Hepatocyte (in vitro differentiated cells): ENCODE data around the gene CAMK1.

Experiments used
- EZH2 ChIP-seq: fragments of 200-600 bp; sonication (generic); IDR thresholded peaks from 2 replicates; pipeline ENCODE4 v1.6.1; 2016; ENCODE audit warnings: antibody characterized with exemption, mild to moderate bottlenecking, borderline replicate concordance
- TF ChIP-seq, protein P1 (sequence below): fragments of 200-600 bp; sonication (generic); IDR thresholded peaks from 2 replicates; pipeline ENCODE4 v1.5.1; 2016; ENCODE audit warnings: antibody characterized with exemption, mild to moderate bottlenecking; ENCODE audit not compliant: poor library complexity

DNA sequence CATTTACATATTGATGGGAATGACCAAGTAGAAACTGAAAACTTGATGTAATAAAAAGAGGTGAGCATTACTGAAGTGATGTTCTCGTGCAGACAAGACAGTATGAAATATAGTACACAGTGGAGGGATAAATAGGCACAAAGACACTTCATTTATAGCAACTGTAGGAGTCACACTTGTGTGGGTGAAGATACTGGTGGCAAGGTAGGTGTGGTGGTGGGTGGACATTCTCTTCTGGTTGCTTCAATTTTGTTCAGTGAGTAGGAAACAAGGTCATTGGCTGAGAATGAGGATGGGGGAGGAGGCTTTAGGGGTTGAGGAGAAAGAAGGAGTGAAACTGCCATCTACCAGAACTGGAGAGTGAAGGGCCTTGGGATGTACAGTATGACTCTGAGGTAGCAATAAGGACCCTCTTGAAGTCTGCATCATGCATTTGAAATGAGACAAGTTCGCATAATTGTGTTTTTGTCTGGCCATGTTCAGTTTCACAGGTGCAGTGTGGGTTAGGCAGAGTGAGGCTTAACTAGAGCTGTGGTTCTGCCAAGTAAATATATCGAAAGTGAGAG, 59.5 kb downstream of the CAMK1 start:
- TF ChIP-seq, protein P1, sequence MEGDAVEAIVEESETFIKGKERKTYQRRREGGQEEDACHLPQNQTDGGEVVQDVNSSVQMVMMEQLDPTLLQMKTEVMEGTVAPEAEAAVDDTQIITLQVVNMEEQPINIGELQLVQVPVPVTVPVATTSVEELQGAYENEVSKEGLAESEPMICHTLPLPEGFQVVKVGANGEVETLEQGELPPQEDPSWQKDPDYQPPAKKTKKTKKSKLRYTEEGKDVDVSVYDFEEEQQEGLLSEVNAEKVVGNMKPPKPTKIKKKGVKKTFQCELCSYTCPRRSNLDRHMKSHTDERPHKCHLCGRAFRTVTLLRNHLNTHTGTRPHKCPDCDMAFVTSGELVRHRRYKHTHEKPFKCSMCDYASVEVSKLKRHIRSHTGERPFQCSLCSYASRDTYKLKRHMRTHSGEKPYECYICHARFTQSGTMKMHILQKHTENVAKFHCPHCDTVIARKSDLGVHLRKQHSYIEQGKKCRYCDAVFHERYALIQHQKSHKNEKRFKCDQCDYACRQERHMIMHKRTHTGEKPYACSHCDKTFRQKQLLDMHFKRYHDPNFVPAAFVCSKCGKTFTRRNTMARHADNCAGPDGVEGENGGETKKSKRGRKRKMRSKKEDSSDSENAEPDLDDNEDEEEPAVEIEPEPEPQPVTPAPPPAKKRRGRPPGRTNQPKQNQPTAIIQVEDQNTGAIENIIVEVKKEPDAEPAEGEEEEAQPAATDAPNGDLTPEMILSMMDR: no peak
- no peak for TF ChIP-seq EZH2
